ENCODE results near the gene ZNF268.

DNA sequence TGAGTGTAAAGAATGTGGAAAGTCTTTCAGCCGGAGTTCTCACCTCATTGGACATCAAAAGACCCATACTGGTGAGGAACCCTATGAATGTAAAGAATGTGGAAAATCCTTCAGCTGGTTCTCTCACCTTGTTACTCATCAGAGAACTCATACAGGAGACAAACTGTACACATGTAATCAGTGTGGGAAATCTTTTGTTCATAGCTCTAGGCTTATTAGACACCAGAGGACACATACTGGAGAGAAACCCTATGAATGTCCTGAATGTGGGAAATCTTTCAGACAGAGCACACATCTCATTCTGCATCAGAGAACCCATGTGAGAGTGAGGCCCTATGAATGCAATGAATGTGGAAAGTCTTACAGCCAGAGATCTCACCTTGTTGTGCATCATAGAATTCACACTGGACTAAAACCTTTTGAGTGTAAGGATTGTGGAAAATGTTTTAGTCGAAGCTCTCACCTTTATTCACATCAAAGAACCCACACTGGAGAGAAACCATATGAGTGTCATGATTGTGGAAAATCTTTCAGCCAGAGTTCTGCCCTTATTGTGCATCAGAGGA, 25.1 kb upstream of the ZNF268 start:
- TF ChIP-seq, protein P1, sequence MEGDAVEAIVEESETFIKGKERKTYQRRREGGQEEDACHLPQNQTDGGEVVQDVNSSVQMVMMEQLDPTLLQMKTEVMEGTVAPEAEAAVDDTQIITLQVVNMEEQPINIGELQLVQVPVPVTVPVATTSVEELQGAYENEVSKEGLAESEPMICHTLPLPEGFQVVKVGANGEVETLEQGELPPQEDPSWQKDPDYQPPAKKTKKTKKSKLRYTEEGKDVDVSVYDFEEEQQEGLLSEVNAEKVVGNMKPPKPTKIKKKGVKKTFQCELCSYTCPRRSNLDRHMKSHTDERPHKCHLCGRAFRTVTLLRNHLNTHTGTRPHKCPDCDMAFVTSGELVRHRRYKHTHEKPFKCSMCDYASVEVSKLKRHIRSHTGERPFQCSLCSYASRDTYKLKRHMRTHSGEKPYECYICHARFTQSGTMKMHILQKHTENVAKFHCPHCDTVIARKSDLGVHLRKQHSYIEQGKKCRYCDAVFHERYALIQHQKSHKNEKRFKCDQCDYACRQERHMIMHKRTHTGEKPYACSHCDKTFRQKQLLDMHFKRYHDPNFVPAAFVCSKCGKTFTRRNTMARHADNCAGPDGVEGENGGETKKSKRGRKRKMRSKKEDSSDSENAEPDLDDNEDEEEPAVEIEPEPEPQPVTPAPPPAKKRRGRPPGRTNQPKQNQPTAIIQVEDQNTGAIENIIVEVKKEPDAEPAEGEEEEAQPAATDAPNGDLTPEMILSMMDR (IDR thresholded peaks at IDR 0.05), result no peak
- TF ChIP-seq POLR2A (IDR thresholded peaks at IDR 0.05), result no peak
